Erythroblast (primary cell): ENCODE results near the gene AMER2.

Experiments
- GATA1 ChIP-seq: IDR thresholded peaks from 2 replicates; pipeline ENCODE4 v1.6.1; 2011; ENCODE audit warnings: low read depth, mild to moderate bottlenecking, control low read depth, low read length, moderate library complexity
- POLR2A ChIP-seq: IDR thresholded peaks from 2 replicates; pipeline ENCODE4 v1.6.1; 2011; ENCODE audit warnings: mild to moderate bottlenecking, low read length

DNA sequence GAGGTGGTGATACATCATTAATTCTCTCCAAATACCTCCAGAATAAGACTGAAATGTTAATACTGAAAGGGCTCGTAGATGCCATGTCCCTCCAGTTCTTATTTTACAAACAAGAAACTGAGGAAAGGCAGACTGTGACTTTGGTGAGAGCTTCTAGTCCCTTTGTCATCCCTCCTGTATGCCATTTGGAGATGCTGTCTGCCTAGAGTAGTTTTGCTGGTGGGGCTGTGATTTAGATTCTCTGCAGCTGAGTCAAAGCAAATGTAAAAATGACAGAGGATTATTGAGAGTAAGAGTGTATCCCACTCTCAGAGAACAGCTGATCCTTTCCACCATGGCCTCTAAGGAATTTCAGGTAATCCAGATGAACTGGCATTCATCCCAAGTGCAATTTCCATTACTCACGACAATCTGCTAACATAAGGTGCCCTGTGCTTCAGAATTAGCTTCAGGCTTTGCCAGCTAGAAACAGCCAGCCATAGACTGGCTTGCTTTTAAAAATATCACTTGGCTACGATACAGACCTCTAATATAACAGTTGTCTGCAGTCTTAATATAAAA is 59.3 kb downstream of the AMER2 start:
- TF ChIP-seq POLR2A = no peak
- no peak for TF ChIP-seq GATA1
